PC-9 (cell line): ENCODE results near the gene C11orf42.

ENCODE experiments used
- CTCF ChIP-seq: fragments of 200-600 bp; sonication (generic); conservative IDR thresholded peaks from 2 replicates; pipeline ENCODE4 v1.6.1; 2017; ENCODE audit warnings: mixed run types, antibody characterized with exemption, mild to moderate bottlenecking, moderate library complexity
- EZH2 ChIP-seq: fragments of 200-600 bp; sonication (generic); IDR thresholded peaks from 2 replicates; pipeline ENCODE4 v1.8.0; 2017; ENCODE audit warnings: antibody characterized with exemption, low read depth

GRCh38 chr11:6191742-6192141 lies 13.6 kb upstream of the C11orf42 start:
- TF ChIP-seq EZH2 (no peak), CTCF (no peak)
